GM18507 (cell line): ENCODE measurements around the gene ZNF438.

Experiments
- DNase-seq: peaks from one replicate; pipeline ENCODE4 v3.0.0; 2011; ENCODE audit warnings: low read depth; ENCODE audit not compliant: insufficient read length; ENCODE audit errors: extremely low spot score
- FAIRE-seq: peaks from 2 replicates; lab custom pipeline; 2011; peaks lifted over from hg19 to GRCh38; lab: Jason Lieb, UNC

The ZNF438 gene

DNA sequence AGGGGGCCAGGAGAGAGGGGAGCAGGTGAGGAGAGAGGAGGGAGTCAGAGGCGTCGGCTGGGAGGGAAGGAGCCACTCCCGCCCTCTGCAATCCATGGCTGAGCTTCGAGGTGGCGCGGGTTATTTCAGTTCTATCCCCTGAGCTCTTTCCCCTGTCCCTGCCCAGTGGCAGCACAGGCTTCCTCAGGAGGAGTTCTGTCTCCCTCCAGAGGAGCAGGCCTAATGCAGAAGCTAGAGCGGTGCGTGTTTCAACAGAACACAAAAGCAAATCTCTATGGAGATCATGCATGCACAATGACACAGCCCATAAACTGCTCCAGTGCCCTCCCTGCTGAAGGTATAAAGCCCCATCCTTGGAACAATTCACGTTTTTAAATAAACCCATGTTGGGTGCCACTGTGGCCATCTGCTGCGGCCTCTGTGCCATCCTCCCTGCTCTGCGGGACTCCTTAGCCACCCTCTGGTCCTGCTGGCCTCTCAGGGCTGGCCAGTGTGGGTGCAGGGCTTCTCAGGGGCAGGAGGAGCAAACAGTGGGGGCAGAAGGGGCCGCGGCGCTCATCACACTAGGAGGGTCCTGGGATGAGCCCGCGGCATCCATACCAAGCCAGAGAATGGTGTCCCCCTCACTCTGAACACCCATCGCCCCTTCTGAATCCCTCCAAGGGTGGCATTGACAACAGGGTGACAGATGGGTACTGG is 209.5 kb downstream of the ZNF438 start:
- DNase-seq: no peak
- FAIRE-seq: no peak

DNA sequence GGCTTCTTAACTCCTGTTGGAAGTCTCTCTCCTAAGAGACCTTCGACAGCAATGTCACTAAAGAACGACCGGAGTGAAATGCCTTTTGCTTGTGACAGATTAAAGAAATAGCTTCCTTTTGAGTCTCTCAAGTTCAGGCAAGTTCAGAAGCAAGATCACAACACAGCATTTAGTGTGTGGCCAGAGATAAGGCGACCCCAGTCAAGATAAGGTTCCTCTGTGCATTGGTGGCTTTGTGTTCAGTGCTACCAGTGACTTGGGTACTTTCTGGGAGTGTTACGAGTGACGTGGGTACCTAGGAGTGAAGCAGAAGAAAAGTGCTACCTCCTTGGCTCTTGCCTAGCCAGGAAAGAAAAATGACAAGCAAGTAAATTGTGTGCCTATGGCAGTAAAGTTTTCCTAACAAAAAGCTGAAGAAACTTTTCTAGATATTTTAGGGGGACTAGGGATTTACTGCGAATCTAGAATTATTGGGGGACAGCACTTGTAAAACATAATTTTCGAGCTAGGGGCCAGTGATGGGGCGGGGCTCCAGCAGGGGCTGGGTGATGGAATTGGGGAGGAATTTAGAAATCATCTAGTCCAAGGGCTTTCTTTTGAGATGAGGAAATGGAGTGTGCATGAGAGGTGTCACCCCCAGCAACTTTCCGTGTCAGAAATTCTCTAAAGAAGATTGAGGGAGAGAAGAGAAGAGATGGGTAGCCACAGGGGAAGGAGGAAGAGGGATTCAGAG is 210.2 kb downstream of the ZNF438 start:
- no peak for FAIRE-seq

DNA sequence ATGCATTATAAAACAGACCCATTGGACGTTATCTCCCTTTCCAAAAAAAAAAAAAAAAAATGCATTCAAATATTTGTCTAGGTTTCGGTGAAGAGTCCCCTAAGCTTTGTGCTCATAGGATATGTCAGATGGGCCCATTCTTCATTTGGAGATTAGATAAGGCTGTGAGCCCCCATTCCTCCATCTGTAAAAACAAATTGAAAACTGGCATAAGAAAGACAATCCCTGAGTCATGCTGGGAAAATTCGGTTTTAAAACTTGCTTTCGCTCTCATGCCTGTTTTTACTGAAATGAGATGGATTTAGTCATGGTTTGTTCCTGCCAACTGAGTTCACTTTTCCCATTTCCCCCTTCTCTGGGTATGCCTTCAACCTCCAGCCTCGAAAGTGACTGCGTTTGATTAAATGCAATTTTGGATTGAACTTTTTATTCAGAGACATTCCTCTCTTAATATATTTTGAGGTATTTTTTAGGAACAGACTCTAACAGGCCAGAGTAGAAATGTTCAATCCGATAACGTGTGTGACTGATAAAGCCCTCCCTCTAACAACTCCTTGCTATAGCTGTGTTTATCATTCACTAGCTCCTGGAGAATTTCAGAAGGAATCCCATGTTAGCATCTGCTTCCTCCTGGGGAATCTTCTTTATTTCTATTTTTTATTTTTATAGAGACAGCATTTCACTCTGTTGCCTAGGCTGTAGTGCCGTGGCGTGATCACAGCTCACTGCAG is 211.2 kb downstream of the ZNF438 start:
- peak; percentile 9 for FAIRE-seq
- no peak for DNase-seq

More for the DNA sequence above, 210.2 kb downstream of the ZNF438 start:
- no peak for DNase-seq

DNA sequence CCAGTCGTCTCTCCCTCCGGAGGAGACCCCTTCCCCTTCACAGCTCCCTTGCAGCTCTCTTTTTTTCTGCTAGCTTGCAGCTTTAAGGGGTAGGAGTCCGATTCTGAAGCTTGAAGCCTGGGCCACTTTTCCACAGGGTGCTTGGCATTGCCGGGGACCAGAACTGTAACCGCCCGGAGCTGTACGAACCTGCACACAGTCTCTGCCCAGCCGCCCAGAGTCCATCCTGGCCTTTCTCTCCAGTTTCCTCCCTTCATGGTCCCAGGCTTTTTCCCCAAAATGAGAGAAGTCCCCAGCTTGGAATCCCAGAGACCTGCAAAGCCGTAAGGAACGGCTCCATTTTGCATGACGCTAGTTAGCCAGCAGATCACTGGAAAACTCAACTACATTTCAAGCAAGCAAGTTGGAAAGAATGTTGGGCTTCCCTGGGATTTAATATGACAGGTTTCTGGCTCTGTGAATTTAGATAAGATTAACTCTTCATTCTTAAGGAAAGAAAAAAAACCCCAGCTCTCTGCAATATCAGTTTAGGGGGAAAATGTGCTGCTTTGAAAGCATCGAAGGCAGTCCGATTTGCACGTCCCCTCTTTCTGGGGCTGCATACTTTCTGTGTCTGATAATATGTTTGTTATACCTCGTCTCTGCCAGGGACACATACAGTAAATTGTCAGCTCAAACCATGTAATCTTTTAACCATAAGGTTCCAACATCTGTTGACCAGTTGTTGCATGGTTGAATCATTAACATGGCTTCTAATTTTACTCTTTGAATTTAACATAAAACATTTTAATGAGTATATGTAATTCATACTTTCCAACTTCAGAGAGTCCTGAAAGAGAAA is 212.1 kb downstream of the ZNF438 start:
- no peak for DNase-seq

DNA sequence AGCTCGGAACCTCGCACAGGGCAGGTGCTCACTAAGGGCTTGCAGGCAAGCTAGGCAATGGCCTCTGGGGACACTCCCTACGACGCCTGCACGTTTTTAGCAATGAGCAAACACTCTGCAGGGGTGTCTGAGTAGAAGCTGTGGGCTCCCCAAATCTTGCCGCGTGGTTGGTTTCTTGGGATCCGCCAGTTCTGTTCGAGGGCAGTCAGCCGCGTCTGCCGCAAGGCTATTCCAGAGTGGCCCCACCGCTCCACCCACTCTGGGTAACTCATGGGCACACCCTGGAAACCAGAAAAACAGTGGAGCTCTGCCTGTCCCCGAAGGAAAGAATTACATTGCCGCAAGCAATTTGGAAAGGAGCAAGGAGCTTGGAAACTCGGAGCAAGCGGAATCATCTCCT is 212.8 kb downstream of the ZNF438 start:
- DNase-seq (no peak), FAIRE-seq (no peak)

More for the DNA sequence above, 212.1 kb downstream of the ZNF438 start:
- peak; percentile 46 for FAIRE-seq

DNA sequence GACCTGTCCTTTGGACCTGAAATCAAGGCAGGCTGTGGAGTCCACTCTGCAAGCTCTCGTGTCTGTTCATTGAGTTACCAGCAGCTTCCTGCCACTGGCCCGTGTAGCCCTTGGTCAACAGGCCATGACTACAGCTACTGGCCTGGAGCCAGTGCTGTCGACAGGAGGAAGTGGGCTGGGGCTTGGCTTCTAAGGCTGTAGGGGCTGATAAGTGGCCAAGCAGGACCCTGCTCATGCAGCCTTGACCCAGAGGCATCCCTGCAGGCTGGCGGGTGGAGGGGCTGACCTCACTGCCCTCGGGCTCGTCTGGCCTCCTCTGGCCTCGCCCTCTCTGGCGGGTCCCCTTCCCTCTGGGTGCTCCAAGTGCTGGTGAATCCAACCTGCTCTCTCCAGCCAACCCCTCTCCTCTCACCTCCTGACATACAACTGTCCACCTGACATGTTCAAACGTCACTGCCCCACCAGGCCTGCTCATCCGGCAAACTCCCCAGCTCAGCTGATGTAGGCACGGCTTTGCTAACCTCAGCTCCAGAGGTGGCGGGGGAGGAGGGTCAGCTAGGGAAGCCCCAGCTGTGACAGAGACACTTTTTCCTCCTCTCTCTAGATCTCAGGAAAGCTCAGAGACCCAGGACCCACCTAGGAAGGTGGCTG is 213.5 kb downstream of the ZNF438 start:
- DNase-seq: no peak
- peak; percentile 21 for FAIRE-seq

DNA sequence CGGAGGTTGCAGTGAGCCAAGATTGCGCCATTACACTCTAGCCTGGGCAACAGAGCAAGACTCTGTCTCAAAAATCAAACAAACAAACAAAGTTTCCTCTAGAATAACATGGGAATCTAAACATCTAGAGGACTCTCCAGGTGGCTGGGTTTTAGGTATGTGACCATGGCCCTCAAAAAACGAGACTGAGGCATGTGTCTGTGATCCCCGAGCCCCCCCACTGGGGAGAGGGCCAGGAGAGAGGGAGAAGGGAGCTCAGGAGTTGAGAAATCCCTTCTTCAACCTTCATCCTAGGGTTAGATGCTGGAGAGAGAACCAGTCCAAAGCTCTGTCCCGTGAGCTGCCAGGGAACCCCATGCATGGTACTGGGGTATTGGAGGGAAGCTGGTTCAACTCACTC is 214.1 kb downstream of the ZNF438 start:
- DNase-seq (no peak), FAIRE-seq (no peak)

DNA sequence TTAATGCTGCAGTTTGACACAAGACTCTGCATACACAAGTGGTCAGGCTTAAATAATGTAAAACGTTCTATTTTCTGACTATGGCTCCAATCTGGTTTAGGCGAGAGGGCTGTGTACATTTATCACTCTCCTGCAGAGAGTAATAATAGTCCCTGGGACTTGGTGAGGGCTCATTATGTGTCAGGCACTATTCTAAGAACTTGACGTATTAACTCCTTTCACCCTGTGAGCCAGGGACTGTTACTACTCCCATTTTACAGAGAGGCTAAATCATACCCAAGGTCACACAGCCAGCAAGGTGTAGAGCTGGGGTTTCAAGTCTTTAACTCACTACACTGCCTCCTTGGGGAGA is 214.9 kb downstream of the ZNF438 start:
- FAIRE-seq (no peak), DNase-seq (no peak)

DNA sequence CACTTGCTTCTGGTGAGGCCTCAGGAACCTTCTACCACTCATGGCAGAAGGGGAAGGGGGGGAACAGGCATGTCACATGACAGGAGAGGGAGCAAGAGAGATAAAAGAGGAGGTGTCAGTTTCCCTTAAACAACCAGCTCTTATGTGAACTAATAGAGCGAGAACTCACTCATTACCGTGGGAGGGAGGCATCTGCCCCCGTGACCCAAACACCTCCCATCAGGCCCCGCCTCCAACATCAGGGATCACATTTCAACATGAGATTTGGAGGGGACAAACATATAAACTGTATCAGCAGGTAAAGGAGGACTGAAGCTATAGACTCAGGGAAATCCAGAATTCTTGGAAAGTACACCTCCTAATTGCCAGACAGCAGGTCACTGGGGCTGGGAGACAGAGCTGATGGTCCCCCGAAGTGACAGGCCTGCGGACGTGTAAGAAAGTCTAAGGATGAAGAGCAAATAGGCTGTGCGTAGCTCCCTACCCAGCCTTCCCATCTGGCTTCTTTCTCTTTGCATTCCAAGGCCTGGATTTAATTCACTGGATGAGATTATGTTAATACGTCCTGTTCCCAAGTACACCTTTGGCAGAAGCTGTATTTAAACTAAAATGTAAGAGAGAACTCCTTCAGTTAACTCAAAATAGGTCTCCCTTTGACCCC is 215.4 kb downstream of the ZNF438 start:
- DNase-seq: no peak

DNA sequence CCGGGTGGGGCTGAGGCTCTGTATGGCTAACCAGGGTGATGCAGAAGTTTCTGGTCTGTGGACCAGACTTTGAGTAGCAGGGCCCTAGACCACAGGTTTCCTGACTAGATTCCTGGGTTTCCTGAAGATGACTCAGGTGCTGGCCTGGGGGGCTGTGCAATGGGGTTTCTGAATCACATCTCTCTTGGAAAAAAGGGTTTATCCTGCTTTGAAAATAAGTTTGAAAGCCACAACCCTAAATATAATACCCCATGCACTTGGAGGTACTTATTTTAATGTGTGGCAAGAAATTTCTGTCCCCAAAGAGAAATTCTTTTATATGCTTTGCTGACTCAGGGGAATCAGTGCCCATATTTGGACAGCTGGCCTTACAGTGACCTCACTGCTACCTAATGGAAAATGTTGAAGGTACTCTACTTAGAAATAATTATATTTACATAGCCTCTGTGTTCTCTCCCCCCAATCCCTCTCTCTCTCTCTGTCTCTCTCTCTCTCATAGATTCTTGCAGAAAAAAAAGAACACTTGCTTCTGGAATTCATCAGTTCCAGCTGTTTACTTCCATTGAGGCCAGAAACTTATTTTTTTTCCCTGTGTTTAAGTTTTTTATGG is 217.7 kb downstream of the ZNF438 start:
- FAIRE-seq (no peak), DNase-seq (no peak)

More for the DNA sequence above, 215.4 kb downstream of the ZNF438 start:
- FAIRE-seq: no peak

DNA sequence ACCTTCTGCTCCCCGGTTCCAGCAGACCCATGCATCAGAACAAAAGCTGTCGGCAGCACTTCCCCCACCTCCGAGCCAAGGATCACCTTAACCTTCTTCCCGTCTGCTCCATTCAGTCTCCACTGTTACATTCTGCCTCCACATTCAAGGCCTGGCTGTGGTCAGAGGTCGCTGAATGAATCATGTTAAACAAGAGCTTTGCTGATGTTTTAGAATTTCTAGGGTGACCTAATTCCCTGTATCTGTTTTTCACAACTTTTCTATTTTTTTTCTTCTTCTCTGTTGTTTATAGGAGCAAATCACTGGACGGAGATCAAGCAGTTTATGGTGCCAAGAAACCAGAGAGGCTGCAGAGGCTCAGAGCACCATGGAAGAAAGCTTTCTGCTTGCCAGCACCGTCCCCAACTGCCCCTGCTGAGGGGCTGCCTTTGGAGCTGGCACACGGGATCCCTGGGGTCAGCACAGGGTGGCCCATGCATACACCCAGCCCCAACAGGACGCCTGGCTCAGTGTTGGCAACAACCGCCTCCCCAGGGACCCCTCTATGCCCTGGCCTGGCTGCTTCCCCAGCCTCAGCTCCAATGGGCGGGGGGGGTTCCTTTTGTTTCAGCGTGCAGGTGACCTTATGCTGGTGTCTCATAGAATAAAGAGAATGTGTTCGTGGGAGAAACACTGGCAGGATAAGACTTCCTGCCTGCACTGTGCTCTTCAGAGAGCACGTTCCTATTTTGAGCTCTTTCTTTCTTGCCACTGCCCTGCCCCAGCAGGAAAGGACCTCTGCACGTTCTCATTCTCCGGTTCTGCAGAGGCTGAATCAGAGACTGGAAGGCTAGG is 219.4 kb downstream of the ZNF438 start:
- FAIRE-seq (no peak), DNase-seq (no peak)

DNA sequence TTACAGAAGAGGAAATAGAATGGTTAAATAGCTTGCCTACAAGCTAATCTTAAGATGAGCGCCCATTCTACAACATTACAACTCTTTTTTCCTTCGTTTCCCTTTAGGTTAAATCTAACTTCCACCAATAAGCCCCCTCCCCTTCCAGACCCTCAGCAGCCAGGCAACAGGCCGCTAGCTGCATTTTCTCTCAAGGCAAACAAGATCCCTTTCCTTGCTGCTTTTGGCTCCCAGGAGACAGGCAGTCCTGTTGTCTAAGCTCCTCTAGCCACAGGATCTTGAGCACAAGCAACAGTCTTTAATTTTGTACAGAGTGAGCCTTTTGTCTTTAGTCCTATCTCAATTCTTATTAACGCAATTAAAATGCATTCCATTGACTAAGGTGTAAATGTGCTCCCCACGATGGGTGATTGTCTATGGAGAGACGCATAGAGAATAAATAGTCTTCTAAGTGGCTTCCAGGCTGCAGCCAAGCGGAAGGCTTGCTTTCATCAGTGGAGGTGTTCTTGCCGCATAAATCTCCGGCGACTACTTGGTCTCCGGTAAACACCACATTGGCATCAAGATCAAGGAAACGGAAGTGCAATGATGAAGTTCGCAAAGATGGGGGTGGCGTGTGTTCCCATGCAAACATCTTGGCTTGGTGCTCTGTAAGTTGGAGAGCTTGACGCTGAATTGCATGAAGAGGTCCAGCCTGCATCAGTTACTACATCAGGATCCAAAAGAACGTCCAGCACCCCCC is 220.2 kb downstream of the ZNF438 start:
- DNase-seq (no peak), FAIRE-seq (no peak)

DNA sequence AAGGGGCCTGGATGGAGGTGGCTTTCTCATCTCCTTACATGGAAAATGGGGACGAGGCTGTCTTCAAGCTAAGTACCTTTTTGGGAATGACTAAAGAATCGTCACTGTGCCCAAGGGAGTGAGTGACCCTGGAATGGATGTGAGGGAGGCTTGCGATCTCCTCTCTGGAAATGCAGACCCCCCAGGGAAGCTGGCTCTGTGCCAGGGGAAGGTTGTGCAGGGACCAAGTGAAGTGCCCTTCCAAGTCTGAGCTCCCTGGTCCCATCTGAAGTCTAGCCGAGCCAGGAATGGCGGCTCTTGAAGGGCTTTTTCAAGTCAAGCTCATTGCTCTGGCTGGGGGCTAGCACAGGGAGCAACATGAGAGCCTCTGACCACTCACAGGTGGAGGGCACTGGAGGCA is 221.2 kb downstream of the ZNF438 start:
- FAIRE-seq: no peak

DNA sequence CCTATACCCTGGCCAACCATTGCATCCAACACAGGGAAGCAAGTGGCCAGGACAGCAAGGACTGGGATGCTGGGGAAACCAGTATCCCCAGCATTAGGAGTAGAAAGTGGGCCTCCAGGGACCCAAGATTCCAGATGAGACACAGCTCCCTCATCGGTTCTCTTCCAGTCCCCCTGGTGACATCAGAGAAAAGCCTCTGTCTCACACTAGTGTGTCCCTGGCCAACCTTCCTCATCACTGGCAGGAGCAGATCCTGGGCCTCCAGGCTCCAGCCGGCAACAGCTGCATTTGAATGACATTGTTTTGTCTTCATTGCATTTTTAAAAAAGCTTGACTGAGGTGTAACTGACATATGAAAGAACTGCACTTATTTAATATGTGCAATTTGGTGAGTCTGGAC is 224.8 kb downstream of the ZNF438 start:
- FAIRE-seq (no peak), DNase-seq (no peak)

More for the DNA sequence above, 221.2 kb downstream of the ZNF438 start:
- DNase-seq: no peak

DNA sequence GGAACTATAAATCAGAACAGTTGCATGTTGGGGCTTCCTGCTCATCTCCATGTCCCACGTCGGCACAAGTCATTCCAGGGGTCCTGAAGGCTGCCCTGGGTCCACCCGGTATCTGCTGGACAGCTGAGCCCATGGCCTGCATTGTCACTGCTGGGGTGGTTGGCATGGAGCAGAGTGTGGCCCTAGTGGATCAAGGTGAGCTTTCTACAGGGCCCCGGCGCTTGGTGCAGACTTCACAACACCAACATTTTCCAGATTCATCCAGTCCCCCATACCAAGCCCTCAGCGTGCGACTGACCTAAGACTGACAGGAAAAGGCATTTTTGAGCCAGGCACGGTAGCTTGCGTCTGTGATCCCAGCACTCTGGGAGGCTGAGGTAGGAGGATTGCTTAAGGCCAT is 226.6 kb downstream of the ZNF438 start:
- no peak for DNase-seq
- no peak for FAIRE-seq

DNA sequence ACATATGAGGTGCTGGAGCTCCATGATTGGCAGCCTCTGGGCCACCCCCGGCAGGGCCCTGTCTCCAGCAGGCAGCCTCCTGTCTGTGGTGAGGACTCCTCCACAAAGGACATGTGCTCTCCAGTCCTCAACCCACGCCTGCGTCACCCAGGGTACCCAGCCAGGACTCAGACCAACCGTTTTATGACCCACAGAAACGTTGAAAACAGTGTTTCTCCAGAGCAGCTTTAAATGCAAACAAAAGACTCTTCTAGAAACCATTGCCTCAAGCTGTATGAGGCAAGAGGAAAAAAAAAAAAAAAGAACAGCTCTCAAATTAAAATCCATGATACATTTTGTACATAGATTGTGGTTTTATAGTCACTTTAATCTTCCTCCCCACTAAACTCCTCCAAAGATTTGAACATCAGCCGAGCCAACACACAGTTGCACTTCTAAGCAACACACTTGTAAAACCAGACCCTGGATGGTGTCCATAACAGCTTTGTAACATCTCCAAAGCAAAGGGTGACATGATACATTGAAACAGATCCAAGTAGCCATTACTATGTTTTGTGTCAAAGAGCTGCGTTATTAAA is 227.1 kb downstream of the ZNF438 start:
- peak; percentile 12 for FAIRE-seq
- no peak for DNase-seq
